ENCODE measurements around the gene TMEM14B. TPM values are rescaled to one million over a fixed set of nuclear protein-coding genes. Genes with fewer than 3 reads are reported as not detected.

The TMEM14B gene
- total RNA-seq: 82.3 and 111 TPM in 2 replicates

GRCh38 chr6:10747251-10747972 lies at the start of gene TMEM14B:
Gene TMEM14B (plus strand): TSS chr6:10747805. CDS start chr6:10749246, 1,441 bp downstream.

GRCh38 chr6:10722820-10723566 lies 24.6 kb upstream of the TMEM14B start, which contains the start of gene TMEM14C:
Gene TMEM14C (plus strand): TSS chr6:10723070. CDS start chr6:10724614, 1,544 bp downstream.

Other genes with a start within 250 kb of the TMEM14B start
- 0.19 and 1.4 TPM in 2 replicates for gene GCNT2, start 226.5 kb upstream of the TMEM14B start, total RNA-seq
- gene C6orf52, start 53.2 kb upstream of the TMEM14B start, total RNA-seq: 0.56 TPM in 1 of 2 replicates, not detected in the other
- gene PAK1IP1, start 52.8 kb upstream of the TMEM14B start, total RNA-seq: 17.5 and 28.0 TPM in 2 replicates
- 109 and 153 TPM in 2 replicates for gene TMEM14C, start 24.7 kb upstream of the TMEM14B start, total RNA-seq
- gene MAK, start 90.7 kb downstream of the TMEM14B start, total RNA-seq: not detected in 2 replicates
- gene GCM2, start 134.2 kb downstream of the TMEM14B start, total RNA-seq: not detected in 2 replicates
- gene SYCP2L, start 139.2 kb downstream of the TMEM14B start, total RNA-seq: not detected in 2 replicates

Measured in regular cardiac myocyte (primary cell).